ENCODE measurements around the gene CENPN. TPM values are rescaled to one million over a fixed set of nuclear protein-coding genes. Genes with fewer than 3 reads are reported as not detected.
A peak's percentile ranks its signal among the peaks of the same experiment; 100 is the strongest.

Gene CENPN
- total RNA-seq = 10 to 100 TPM; 36.0 to 43.4 (median 42.4) TPM

- Mint-ChIP-seq H3K27me3 (ENCODE audit: low read depth) (no peaks in the 10 kb centered on the region), H3K36me3 (ENCODE audit: insufficient read depth) (peaks cover 11% of the 10 kb centered on the region), H3K4me1 (ENCODE audit: low read depth) (peaks cover 41% of the 10 kb centered on the region), H3K4me3 (peak within 1 kb of the TSS; percentile 94), H3K9me3 (no peaks in the 10 kb centered on the region)
- peak; percentile 95 for DNase-seq
- ATAC-seq = peak; percentile 90 to 91
These were observed at the start of gene CENPN, which contains the start of gene CMC2 for GRCh38 chr16:81006813-81007695. TSS of gene CENPN (plus strand) at chr16:81007214. CDS start at chr16:81011940, 4,726 bp downstream. TSS of gene CMC2 (minus strand) at chr16:81006885. CDS start at chr16:80997394, 9,491 bp downstream.

GRCh38 chr16:80958284-80958683 is 48.7 kb upstream of the CENPN start:
- H3K9me3 Mint-ChIP-seq = peaks cover 62% of the 10 kb centered on the region

GRCh38 chr16:80962879-80963278 is 44.1 kb upstream of the CENPN start:
- DNase-seq (no peak), ATAC-seq (no peak)
- peaks cover 8% of the 10 kb centered on the region for H3K4me1 Mint-ChIP-seq (ENCODE audit: low read depth)
- H3K9me3 Mint-ChIP-seq = peaks cover 35% of the 10 kb centered on the region
- no peak overlapping the region for H3K4me3 Mint-ChIP-seq
- no peaks in the 10 kb centered on the region for H3K27me3 Mint-ChIP-seq (ENCODE audit: low read depth)
- H3K36me3 Mint-ChIP-seq (ENCODE audit: insufficient read depth) = peaks cover 9% of the 10 kb centered on the region

More at GRCh38 chr16:80958284-80958683, 48.7 kb upstream of the CENPN start:
- no peak overlapping the region for H3K4me3 Mint-ChIP-seq
- H3K36me3 Mint-ChIP-seq (ENCODE audit: insufficient read depth) = peaks cover 9% of the 10 kb centered on the region
- no peaks in the 10 kb centered on the region for H3K27me3 Mint-ChIP-seq (ENCODE audit: low read depth)
- DNase-seq = no peak
- H3K4me1 Mint-ChIP-seq (ENCODE audit: low read depth) = no peaks in the 10 kb centered on the region
- ATAC-seq = no peak

- H3K36me3 Mint-ChIP-seq (ENCODE audit: insufficient read depth) = peaks cover 11% of the 10 kb centered on the region
- no peak overlapping the region for H3K4me3 Mint-ChIP-seq
- DNase-seq (no peak), ATAC-seq (no peak)
- H3K9me3 Mint-ChIP-seq = peaks cover 23% of the 10 kb centered on the region
- no peaks in the 10 kb centered on the region for H3K27me3 Mint-ChIP-seq (ENCODE audit: low read depth)
- H3K4me1 Mint-ChIP-seq (ENCODE audit: low read depth) = peaks cover 8% of the 10 kb centered on the region
These were observed 42.7 kb upstream of the CENPN start for GRCh38 chr16:80964351-80964750.

DNA sequence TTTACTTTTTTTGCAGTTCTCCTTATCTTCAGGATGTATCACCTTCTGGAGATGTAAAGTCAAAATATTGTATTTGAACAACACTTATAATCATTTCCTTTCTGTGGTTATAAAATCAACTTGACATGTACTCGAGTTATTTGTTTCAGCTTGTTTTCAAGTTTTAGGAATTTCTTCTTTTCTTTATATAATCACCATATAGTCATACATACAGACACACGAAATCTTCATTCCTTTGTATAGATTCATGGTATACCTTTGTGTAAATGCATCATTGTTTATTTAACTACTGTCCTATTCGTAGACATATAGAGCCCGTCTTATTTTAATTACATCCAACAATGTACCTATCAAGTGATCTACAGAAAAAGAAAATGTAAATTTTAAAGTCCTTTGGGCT is 40.4 kb upstream of the CENPN start:
- Mint-ChIP-seq H3K4me3 (no peak overlapping the region), H3K36me3 (ENCODE audit: insufficient read depth) (peaks cover 15% of the 10 kb centered on the region), H3K27me3 (ENCODE audit: low read depth) (no peaks in the 10 kb centered on the region), H3K9me3 (peaks cover 2% of the 10 kb centered on the region), H3K4me1 (ENCODE audit: low read depth) (peaks cover 8% of the 10 kb centered on the region)
- ATAC-seq (no peak), DNase-seq (no peak)

- no peaks in the 10 kb centered on the region for H3K27me3 Mint-ChIP-seq (ENCODE audit: low read depth)
- ATAC-seq (no peak), DNase-seq (no peak)
- H3K4me1 Mint-ChIP-seq (ENCODE audit: low read depth) = peaks cover 8% of the 10 kb centered on the region
- no peaks in the 10 kb centered on the region for H3K9me3 Mint-ChIP-seq
- H3K36me3 Mint-ChIP-seq (ENCODE audit: insufficient read depth) = peaks cover 15% of the 10 kb centered on the region
- no peak overlapping the region for H3K4me3 Mint-ChIP-seq
These were observed 38.5 kb upstream of the CENPN start for GRCh38 chr16:80968386-80969113.

DNA sequence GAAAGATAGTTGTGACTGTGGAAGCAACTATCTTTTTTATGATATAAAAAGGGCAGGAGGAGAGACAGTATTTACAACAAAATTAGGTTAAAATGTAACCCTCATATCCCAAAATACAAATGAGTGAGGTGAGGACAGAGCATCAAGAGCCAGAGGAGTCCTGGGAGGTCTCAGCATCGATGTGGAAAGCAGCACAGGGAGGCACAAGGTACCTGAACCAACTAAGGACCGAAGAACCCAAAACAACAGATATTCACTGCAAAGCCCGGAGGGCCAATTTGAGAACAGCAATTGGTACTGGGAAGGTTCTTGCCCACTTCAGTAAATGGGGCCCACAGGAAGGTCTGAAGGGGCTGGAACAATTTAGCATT is 37.9 kb upstream of the CENPN start:
- H3K4me3 Mint-ChIP-seq = no peak overlapping the region
- DNase-seq (no peak), ATAC-seq (no peak)
- H3K27me3 Mint-ChIP-seq (ENCODE audit: low read depth) = no peaks in the 10 kb centered on the region
- H3K9me3 Mint-ChIP-seq = no peaks in the 10 kb centered on the region
- H3K4me1 Mint-ChIP-seq (ENCODE audit: low read depth) = peaks cover 5% of the 10 kb centered on the region
- H3K36me3 Mint-ChIP-seq (ENCODE audit: insufficient read depth) = peaks cover 18% of the 10 kb centered on the region

DNA sequence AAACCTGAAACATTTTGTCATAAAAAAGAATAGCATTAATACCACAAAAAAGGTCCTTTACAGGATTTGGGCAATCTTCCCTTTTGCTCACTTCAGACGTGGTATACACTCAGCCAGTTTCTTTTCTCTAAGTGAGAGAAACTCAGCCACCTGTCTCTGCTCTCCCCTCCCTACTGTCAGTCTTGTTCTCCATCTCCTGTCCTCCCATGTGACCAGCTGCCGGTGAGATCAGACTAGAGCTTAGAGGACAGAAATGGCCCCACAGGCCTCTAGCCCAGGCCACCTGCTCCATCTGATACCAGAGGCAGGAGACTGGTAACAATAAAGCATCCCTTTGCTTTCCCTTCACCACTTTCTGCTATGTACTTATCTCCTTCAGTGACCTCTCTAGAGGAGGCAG is 35.2 kb upstream of the CENPN start:
- DNase-seq = no peak
- H3K4me1 Mint-ChIP-seq (ENCODE audit: low read depth) = no peaks in the 10 kb centered on the region
- ATAC-seq = no peak

GRCh38 chr16:80972611-80973010 is 34.4 kb upstream of the CENPN start:
- DNase-seq (no peak), ATAC-seq (no peak)
- H3K9me3 Mint-ChIP-seq = no peaks in the 10 kb centered on the region
- no peaks in the 10 kb centered on the region for H3K27me3 Mint-ChIP-seq (ENCODE audit: low read depth)
- no peaks in the 10 kb centered on the region for H3K4me1 Mint-ChIP-seq (ENCODE audit: low read depth)
- peaks cover 33% of the 10 kb centered on the region for H3K36me3 Mint-ChIP-seq (ENCODE audit: insufficient read depth)
- no peak overlapping the region for H3K4me3 Mint-ChIP-seq

More for the DNA sequence above, 35.2 kb upstream of the CENPN start:
- Mint-ChIP-seq H3K9me3 (no peaks in the 10 kb centered on the region), H3K36me3 (ENCODE audit: insufficient read depth) (peaks cover 29% of the 10 kb centered on the region), H3K4me3 (no peak overlapping the region), H3K27me3 (ENCODE audit: low read depth) (no peaks in the 10 kb centered on the region)

DNA sequence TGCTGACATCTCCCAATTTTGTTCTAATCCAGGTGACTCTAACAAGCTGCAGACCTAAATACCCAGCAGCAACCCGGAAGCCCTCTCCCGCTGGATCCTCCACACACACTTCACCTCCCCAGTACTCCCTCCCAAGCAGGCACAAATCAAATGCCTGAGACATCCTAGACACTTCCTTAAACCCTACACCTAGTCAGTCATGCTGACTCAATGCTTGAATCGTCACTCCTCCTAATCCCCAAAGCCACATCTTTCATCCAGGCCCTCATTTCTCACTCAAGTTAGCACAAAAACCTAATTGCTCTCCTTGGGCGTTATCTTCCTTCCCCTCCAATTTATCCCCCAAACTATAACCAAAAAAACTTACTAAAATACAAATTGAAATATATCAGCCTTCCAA is 33.0 kb upstream of the CENPN start:
- no peaks in the 10 kb centered on the region for H3K9me3 Mint-ChIP-seq
- no peak for DNase-seq
- no peak overlapping the region for H3K4me3 Mint-ChIP-seq
- ATAC-seq = no peak
- peaks cover 35% of the 10 kb centered on the region for H3K36me3 Mint-ChIP-seq (ENCODE audit: insufficient read depth)
- no peaks in the 10 kb centered on the region for H3K27me3 Mint-ChIP-seq (ENCODE audit: low read depth)
- no peaks in the 10 kb centered on the region for H3K4me1 Mint-ChIP-seq (ENCODE audit: low read depth)

- ATAC-seq (no peak), DNase-seq (no peak)
- H3K9me3 Mint-ChIP-seq = no peaks in the 10 kb centered on the region
- H3K4me3 Mint-ChIP-seq = no peak overlapping the region
- no peaks in the 10 kb centered on the region for H3K27me3 Mint-ChIP-seq (ENCODE audit: low read depth)
- no peaks in the 10 kb centered on the region for H3K4me1 Mint-ChIP-seq (ENCODE audit: low read depth)
- peaks cover 30% of the 10 kb centered on the region for H3K36me3 Mint-ChIP-seq (ENCODE audit: insufficient read depth)
These were observed 32.2 kb upstream of the CENPN start for GRCh38 chr16:80974649-80975376.

DNA sequence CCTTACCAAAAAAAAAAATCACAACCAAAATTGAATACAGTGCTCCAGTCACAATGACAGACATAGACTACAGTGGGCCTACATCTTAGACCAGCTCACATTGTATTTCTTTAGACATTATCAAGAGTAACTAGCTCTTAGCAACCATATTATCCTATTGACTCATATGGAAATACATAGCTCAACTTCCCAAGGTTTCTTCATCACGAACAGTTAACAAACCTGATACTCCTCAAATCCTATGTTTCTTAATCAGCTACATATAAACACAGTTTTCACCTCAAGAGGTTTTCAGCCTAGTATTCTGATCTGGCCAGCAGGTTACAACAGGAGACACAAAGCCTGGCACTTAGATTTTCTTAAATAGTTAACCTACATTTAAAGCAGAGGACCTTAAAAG is 30.1 kb upstream of the CENPN start:
- no peak for ATAC-seq
- Mint-ChIP-seq H3K27me3 (ENCODE audit: low read depth) (no peaks in the 10 kb centered on the region), H3K4me3 (no peak overlapping the region), H3K9me3 (no peaks in the 10 kb centered on the region), H3K36me3 (ENCODE audit: insufficient read depth) (peaks cover 35% of the 10 kb centered on the region), H3K4me1 (ENCODE audit: low read depth) (no peaks in the 10 kb centered on the region)
- no peak for DNase-seq

- Mint-ChIP-seq H3K4me3 (no peak overlapping the region), H3K9me3 (no peaks in the 10 kb centered on the region), H3K36me3 (ENCODE audit: insufficient read depth) (peaks cover 26% of the 10 kb centered on the region), H3K4me1 (ENCODE audit: low read depth) (no peaks in the 10 kb centered on the region), H3K27me3 (ENCODE audit: low read depth) (no peaks in the 10 kb centered on the region)
- DNase-seq = no peak
- no peak for ATAC-seq
These were observed 25.9 kb upstream of the CENPN start for GRCh38 chr16:80981103-80981502.

DNA sequence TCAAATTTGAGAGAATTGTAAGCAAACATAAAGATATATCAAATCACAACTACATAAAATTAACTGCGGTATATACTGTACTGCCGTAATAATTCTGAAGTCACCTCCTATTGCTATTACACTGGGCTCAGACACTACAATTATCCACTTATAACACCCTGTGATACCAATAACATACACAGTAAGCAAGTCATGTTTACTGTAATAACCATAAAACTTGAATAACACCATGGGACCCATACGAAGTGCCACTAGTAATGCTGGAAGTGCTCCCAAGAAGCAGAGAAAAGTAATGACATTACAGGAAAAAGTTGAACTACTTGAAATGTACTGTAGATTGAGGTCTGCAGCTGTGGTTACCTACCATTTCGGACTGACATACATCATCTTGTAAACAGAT is 24.4 kb upstream of the CENPN start:
- no peaks in the 10 kb centered on the region for H3K9me3 Mint-ChIP-seq
- DNase-seq = no peak
- peaks cover 12% of the 10 kb centered on the region for H3K4me1 Mint-ChIP-seq (ENCODE audit: low read depth)
- H3K36me3 Mint-ChIP-seq (ENCODE audit: insufficient read depth) = peaks cover 31% of the 10 kb centered on the region
- no peaks in the 10 kb centered on the region for H3K27me3 Mint-ChIP-seq (ENCODE audit: low read depth)
- no peak overlapping the region for H3K4me3 Mint-ChIP-seq
- ATAC-seq = no peak

All from activated T-cell treated with anti-CD3 and anti-CD28 coated beads, Interleukin-2, amount 50 U/mL, for 4 hours (primary cell).